BJ (cell line): ENCODE measurements around the gene CXCL9. TPM values are rescaled to one million over a fixed set of nuclear protein-coding genes. Genes with fewer than 3 reads are reported as not detected.

Source experiments
- CTCF ChIA-PET: fragments of 350-600 bp; formaldehyde crosslinking; extraction: SDS; loops from one replicate; lab custom pipeline; 2021; ENCODE audit warnings: antibody characterized with exemption, inconsistent platforms; lab: Yijun Ruan, JAX
- POLR2A ChIA-PET: fragments of 300-600 bp; sonication (Branson Sonifier 250); formaldehyde crosslinking; extraction: SDS; loops from one replicate; lab custom pipeline; 2021; ENCODE audit warnings: antibody characterized with exemption; lab: Charles Lee
- DNase-seq: peaks from one replicate; pipeline ENCODE4 v3.0.0-alpha.2; 2011; ENCODE audit warnings: low read depth
- H3K27me3 ChIP-seq: 2 replicates; pipeline ENCODE4 v1.6.0; 2011; ENCODE audit warnings: low read length; ENCODE audit not compliant: control insufficient read depth, insufficient read depth
- H3K36me3 ChIP-seq: 2 replicates; pipeline ENCODE4 v1.5.1; 2011; ENCODE audit warnings: low read length; ENCODE audit not compliant: control insufficient read depth, insufficient read depth
- H3K4me3 ChIP-seq: 2 replicates; pipeline ENCODE4 v1.5.1; 2011; ENCODE audit warnings: low read depth, mild to moderate bottlenecking, control low read depth, low read length
- polyA plus RNA-seq: library from polyadenylated mRNA; depleted of rRNA; stranded (reverse); fragments of >200 nt; gene quantifications from 2 replicates; pipeline ENCODE4 v1.2.3, GENCODE V29; 2011
- TF ChIP-seq, protein P1 (sequence below): IDR thresholded peaks from 2 replicates; pipeline ENCODE4 v1.5.1; 2011; ENCODE audit warnings: low read depth, mild to moderate bottlenecking, control low read depth, inconsistent platforms, low read length, moderate library complexity; ENCODE audit not compliant: insufficient read depth

The CXCL9 gene
- polyA plus RNA-seq, 1 experiment: not detected

DNA sequence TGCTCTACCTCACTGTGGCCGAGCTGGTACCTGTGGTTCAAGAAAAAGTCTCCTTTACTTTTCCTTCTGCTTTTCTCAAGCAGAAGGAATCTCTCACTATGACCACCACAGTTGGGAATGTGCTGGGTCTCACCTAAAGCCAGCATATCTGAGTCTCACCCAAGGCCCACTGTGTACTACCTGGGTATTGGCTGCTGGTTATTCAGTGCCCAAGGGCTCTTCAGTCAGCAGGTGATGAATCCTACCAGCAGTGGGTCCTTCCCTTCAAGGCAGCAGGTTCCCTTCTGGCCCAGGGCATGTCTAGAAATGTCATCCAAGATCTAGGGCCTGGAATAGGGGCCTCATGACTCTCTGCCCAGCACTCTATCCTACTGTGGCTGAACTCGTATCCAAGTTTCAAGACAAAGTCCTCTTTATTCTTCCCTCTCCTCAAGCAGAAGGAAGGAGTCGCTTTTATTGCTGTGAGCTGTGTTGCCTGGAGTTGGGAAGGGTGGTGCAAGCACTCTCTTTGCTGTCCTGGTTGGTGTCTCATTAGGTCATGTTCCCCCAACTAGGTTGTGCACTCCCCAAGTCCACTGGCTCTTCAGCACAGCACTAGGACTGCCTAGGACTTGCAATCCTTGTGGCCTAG, 9.9 kb upstream of the CXCL9 start:
- ChIA-PET POLR2A (no interaction called here), CTCF (no interaction called here)

DNA sequence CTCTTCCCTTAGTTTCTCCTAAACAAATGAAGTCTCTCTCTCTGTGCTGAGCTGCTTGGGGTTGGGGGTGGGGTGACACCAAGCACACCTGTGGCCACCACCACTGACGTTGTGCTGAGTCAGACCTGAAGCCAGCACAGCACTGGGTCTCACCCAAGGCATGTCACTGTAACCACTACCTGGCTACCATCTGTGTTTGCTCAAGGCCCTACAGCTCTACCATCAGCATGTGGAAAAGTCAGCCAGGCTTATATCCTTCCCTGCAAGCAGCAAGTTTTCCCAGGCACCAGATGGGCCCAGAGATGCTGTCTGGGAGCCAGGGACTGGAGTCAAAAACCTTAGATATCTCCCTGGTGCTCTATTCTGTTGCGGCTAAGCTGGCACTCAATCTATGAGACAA, 9.1 kb upstream of the CXCL9 start:
- ChIA-PET POLR2A (no interaction called here), CTCF (interaction anchor here (1.2 kb wide), 1 partner anchor 10 kb away, joined by 5 read pairs; no protein-coding TSS in a partner anchor)
- Histone ChIP-seq H3K36me3 (no peaks in the 10 kb centered on the region), H3K27me3 (no peaks in the 10 kb centered on the region), H3K4me3 (no peak overlapping the region)
- DNase-seq: no peak
- TF ChIP-seq, protein P1, sequence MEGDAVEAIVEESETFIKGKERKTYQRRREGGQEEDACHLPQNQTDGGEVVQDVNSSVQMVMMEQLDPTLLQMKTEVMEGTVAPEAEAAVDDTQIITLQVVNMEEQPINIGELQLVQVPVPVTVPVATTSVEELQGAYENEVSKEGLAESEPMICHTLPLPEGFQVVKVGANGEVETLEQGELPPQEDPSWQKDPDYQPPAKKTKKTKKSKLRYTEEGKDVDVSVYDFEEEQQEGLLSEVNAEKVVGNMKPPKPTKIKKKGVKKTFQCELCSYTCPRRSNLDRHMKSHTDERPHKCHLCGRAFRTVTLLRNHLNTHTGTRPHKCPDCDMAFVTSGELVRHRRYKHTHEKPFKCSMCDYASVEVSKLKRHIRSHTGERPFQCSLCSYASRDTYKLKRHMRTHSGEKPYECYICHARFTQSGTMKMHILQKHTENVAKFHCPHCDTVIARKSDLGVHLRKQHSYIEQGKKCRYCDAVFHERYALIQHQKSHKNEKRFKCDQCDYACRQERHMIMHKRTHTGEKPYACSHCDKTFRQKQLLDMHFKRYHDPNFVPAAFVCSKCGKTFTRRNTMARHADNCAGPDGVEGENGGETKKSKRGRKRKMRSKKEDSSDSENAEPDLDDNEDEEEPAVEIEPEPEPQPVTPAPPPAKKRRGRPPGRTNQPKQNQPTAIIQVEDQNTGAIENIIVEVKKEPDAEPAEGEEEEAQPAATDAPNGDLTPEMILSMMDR: no peak

More for the DNA sequence above, 9.9 kb upstream of the CXCL9 start:
- Histone ChIP-seq H3K36me3 (no peaks in the 10 kb centered on the region), H3K4me3 (no peak overlapping the region), H3K27me3 (peaks cover 2% of the 10 kb centered on the region; the same call in 1 of the 2 replicates)
- TF ChIP-seq, protein P1: no peak
- DNase-seq: no peak

DNA sequence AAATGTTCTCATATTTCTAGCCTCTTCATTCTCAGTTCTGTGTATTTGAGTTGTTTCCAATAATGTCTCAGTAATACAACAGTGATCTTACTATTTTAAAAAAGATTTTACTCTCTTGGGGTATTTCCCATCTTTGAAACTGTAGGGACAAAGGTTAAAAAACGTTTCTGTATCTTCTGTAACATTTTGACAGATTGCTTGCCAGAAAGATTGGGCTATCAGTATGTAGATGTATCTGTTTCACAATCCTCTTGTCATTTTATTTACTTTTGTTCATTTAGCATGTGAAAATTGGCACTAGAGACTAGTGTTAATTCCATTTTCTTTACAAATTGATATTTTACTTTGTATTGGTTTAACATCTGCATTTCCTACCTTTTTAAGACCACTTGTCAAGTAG, 6.2 kb upstream of the CXCL9 start:
- no peaks in the 10 kb centered on the region for H3K27me3 ChIP-seq
- H3K36me3 ChIP-seq: no peaks in the 10 kb centered on the region
- DNase-seq: no peak
- H3K4me3 ChIP-seq: no peak overlapping the region
- CTCF ChIA-PET: interaction anchor here (0.6 kb wide), 1 partner anchor 77 kb away, joined by 3 read pairs; no protein-coding TSS in a partner anchor
- TF ChIP-seq, protein P1: no peak
- POLR2A ChIA-PET: no interaction called here

DNA sequence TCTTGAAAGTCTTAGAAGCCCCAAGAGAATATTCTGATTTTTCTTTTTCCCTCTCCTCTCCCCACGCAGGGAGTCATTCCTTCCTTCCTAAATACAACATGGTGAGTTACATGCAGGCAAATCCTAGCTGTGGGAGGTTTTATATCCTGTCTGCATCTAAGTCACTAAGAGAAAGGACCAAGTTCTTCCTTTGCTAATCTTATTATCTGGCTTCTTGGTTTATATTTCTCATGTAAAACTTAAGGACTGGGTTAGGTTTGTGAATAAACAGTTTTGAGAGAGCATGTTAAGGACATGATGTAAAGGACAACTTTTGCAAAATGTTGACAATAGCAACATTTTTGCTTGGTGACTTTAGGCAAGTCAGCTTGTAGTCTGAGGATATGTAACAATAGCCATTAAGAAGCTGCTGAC, 5.1 kb upstream of the CXCL9 start:
- H3K27me3 ChIP-seq: no peaks in the 10 kb centered on the region
- no peak for DNase-seq
- POLR2A ChIA-PET: no interaction called here
- H3K36me3 ChIP-seq: no peaks in the 10 kb centered on the region
- CTCF ChIA-PET: interaction anchor here (0.6 to 1.2 kb wide), 3 partner anchors 8 to 41 kb away, joined by 3 to 4 read pairs (median 3); no protein-coding TSS in a partner anchor
- TF ChIP-seq, protein P1: no peak
- H3K4me3 ChIP-seq: no peak overlapping the region

DNA sequence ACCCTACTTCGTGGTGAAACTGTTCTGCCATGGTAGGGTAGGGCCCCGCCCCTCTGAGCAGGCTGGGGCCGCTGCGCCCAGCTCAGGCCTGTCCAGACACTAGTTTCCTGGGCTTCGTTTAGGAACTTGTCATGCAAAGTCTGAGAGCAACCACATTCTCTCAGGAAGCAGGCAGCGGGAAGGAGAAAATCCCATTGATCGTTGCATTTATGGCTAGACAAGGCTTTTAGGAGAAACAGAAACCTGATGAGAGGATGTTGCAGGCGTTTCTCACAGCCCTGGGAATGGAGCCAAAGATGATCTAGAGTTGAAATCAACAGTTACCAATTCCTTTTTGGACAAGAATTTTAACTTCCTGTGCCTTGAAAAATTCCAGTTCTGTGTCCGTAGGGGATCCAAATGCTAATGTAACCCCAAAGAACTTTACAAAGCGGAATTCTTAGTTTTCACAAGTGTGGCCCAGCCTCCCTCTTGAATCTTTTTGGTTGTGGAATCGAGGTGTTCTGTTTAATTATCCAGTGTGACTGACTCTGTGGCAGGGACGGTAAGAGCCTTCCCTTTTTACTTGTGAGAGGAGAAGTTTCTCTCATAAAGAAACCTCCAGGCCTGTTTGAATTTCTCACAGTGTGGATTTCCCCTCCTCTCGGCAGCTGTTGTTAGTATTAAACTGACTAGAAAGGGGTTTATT, 4.5 kb upstream of the CXCL9 start:
- POLR2A ChIA-PET: no interaction called here
- CTCF ChIA-PET: interaction anchor here (0.6 to 1.2 kb wide), 3 partner anchors 9 to 42 kb away, joined by 3 to 4 read pairs (median 3); no protein-coding TSS in a partner anchor
- Histone ChIP-seq H3K4me3 (no peak overlapping the region), H3K27me3 (no peaks in the 10 kb centered on the region), H3K36me3 (no peaks in the 10 kb centered on the region)
- peak; percentile 19 for DNase-seq
- TF ChIP-seq, protein P1: no peak
